ENCODE results near the gene OLR1. TPM values are rescaled to one million over a fixed set of nuclear protein-coding genes. Genes with fewer than 3 reads are reported as not detected.
"Not testable (repeated sequence)": the region's sequence is repeated elsewhere in the genome, so short reads cannot be mapped to it uniquely, and the experiment has no call there.

Gene OLR1
- total RNA-seq: 1 to 10 TPM; 1.2 to 2.1 TPM

GRCh38 chr12:10171973-10172728 lies at the start of gene OLR1:
Gene OLR1, minus strand, starts transcription at chr12:10172132. Its CDS starts 55 bp downstream, at chr12:10172077.
- no peaks in the 10 kb centered on the region for H3K9me3 ChIP-seq
- intact Hi-C loops (cut with DNase I): no loop called here
- no peaks in the 10 kb centered on the region for H3K4me1 ChIP-seq (replicated peaks)
- H3K36me3 ChIP-seq: no peaks in the 10 kb centered on the region
- no peak within 1 kb of the TSS for H3K4me3 ChIP-seq
- 80% methylated on average over 7 of the region's 7 CpGs for WGBS
- no peaks in the 10 kb centered on the region for H3K27me3 ChIP-seq (replicated peaks; ENCODE audit: insufficient read depth)
- DNase-seq (ENCODE audit: low spot score): no peak
- no peak within 1 kb of the TSS for H3K27ac ChIP-seq
- no peak for TF ChIP-seq POLR2A (IDR thresholded peaks at IDR 0.05)
- TF ChIP-seq CTCF (IDR thresholded peaks at IDR 0.05): no peak
- no peak for TF ChIP-seq POLR2AphosphoS5 (IDR thresholded peaks at IDR 0.05)

DNA sequence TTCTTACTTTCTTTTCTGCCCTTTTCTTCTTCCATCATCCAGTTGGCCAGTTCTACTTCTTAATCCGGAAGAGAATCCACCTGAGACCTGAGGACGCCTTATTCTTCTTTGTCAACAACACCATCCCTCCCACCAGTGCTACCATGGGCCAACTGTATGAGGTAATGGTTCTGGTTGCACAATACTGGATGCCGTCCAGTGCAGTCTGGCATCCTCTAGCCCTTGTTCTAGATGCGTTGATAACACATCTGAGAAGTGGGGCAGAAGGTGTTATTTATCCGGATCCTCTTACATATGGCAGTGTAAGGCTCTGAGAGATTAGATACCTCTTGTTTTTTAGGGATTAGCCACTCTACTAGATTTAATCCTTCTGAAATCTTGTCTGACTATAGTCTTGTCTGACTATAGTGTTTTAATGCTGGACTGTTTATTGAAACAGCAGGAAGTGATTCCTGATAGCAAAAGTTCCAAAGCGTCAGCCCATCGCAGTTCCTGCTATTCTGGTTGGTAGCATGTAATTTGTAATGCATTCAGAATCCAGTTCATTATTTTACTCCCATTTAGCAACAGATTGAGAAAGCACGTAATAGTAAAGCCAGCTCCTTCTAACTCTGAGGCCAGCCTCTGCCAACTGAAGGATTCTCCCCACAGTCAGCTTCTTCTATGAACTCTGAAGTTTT lies 48.6 kb upstream of the OLR1 start:
- Histone ChIP-seq H3K27ac (peak overlapping the region; percentile 62 to 71), H3K27me3 (replicated peaks; ENCODE audit: insufficient read depth) (no peaks in the 10 kb centered on the region), H3K36me3 (peaks cover 10 to 18% of the 10 kb centered on the region in 2 donors), H3K4me1 (replicated peaks) (no peaks in the 10 kb centered on the region), H3K9me3 (no peaks in the 10 kb centered on the region), H3K4me3 (no peak overlapping the region)
- peak; percentile 91 for DNase-seq (ENCODE audit: low spot score)
- WGBS: 17% methylated on average over 8 of the region's 8 CpGs
- intact Hi-C loops (cut with DNase I): no loop called here
- peak; percentile 98 for TF ChIP-seq POLR2AphosphoS5 (IDR thresholded peaks at IDR 0.05)
- TF ChIP-seq POLR2A (IDR thresholded peaks at IDR 0.05): no peak

DNA sequence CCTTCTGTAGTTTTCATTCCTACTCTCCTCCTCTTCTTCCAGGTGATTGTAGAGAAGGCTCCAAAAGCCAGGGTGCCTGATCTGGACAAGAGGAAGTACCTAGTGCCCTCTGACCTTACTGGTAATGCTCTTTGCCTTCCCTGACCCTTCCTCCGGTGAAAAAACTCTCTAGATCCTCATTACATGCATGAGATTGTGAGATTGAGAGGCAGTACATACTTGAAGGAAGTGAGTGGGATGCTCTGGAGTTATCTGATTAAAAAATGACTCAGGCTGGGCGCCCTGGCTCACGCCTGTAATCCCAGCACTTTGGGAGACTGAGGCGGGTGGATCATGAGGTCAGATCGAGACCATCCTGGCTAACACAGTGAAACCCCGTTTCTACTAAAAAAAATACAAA lies 46.1 kb upstream of the OLR1 start:
- Histone ChIP-seq H3K27me3 (replicated peaks; ENCODE audit: insufficient read depth) (no peaks in the 10 kb centered on the region), H3K9me3 (no peaks in the 10 kb centered on the region), H3K4me1 (replicated peaks) (no peaks in the 10 kb centered on the region), H3K4me3 (no peak overlapping the region), H3K36me3 (peaks cover 10 to 16% of the 10 kb centered on the region in 2 donors), H3K27ac (no peak overlapping the region)
- intact Hi-C loops (cut with DNase I): loop anchor here (10.0 kb wide), 1 partner anchor 147 kb away; no protein-coding TSS in a partner anchor
- DNase-seq (ENCODE audit: low spot score): no peak
- TF ChIP-seq CTCF (IDR thresholded peaks at IDR 0.05): no peak
- no peak for TF ChIP-seq POLR2A (IDR thresholded peaks at IDR 0.05)
- no peak for TF ChIP-seq POLR2AphosphoS5 (IDR thresholded peaks at IDR 0.05)
- WGBS: 90% methylated on average over 6 of the region's 6 CpGs

GRCh38 chr12:10215946-10216345 lies 44.0 kb upstream of the OLR1 start:
- intact Hi-C loops (cut with DNase I): loop anchor here (10.0 kb wide), 1 partner anchor 149 kb away; no protein-coding TSS in a partner anchor
- H3K36me3 ChIP-seq; H3K4me1 ChIP-seq (replicated peaks); H3K9me3 ChIP-seq; H3K27ac ChIP-seq; H3K27me3 ChIP-seq (replicated peaks; ENCODE audit: insufficient read depth); DNase-seq (ENCODE audit: low spot score); H3K4me3 ChIP-seq: not testable (repeated sequence)
- 94% methylated on average over 13 of the region's 13 CpGs for WGBS

DNA sequence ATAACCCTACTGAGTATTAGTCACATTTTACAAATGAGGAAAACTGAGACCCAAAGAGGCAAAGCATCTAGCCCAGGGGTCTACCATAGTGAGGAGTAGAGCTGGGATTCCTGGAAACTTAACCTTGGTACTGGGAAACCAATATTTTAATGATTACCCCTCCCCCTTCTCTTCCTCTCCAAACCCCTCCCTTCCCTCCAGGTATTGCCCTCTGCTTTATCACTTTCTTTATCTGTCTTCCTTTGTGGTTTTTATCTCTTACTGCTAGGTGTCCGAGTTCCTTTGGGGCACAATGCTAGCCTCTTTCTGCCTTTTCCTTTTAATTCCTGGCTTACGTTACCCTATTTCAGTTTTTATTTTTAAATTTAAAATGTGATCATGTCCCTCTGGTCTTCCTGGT lies 43.5 kb upstream of the OLR1 start:
- H3K36me3 ChIP-seq: no peaks in the 10 kb centered on the region
- TF ChIP-seq CTCF (IDR thresholded peaks at IDR 0.05) (no peak), POLR2A (IDR thresholded peaks at IDR 0.05) (no peak), POLR2AphosphoS5 (IDR thresholded peaks at IDR 0.05) (no peak)
- no peak for DNase-seq (ENCODE audit: low spot score)
- no peaks in the 10 kb centered on the region for H3K9me3 ChIP-seq
- intact Hi-C loops (cut with DNase I): loop anchor here (10.0 kb wide), 1 partner anchor 149 kb away; no protein-coding TSS in a partner anchor
- H3K27me3 ChIP-seq (replicated peaks; ENCODE audit: insufficient read depth): no peaks in the 10 kb centered on the region
- peak overlapping the region in 1 of 2 donors; percentile 59 for H3K4me3 ChIP-seq
- 55% methylated on average over 2 of the region's 2 CpGs for WGBS
- H3K4me1 ChIP-seq (replicated peaks): no peaks in the 10 kb centered on the region
- peak overlapping the region; percentile 98 for H3K27ac ChIP-seq

All from prostate gland (tissue), 2 donors.